K562 (cell line): ENCODE results near the gene KCND2. TPM values are rescaled to one million over a fixed set of nuclear protein-coding genes. Genes with fewer than 3 reads are reported as not detected.

Experiments used
- ATAC-seq: fragments of 200-7000 bp; cut with Tn5 transposase; 3 replicates; pipeline ENCODE4 v1.9.1; 2020; ENCODE audit warnings: moderate library complexity
- BruUV-seq: library from RNA; stranded (reverse); fragments of 400-500 nt; replicated peaks from 2 replicates; lab custom pipeline; 2021; lab: Mats Ljungman, UMichigan
- CTCF ChIA-PET: fragments of 300-600 bp; formaldehyde crosslinking; extraction: SDS; loops from one replicate; lab custom pipeline; 2021; ENCODE audit warnings: low intra/inter-chr PET ratio; lab: Yijun Ruan, JAX
- POLR2A ChIA-PET: fragments of 300-600, 350-650 bp; sonication (Branson Sonifier 250); formaldehyde crosslinking; extraction: SDS; loops from one replicate; lab custom pipeline; 2021; ENCODE audit warnings: antibody characterized with exemption, inconsistent platforms; lab: Yijun Ruan, JAX
- DNase-seq, 4 experiments: peaks; one replicate each; pipeline versions ENCODE4 v3.0.0 to v3.0.0-alpha.2; 2011 to 2018; ENCODE audit warnings: low spot score in 3 of 4, mixed read lengths in 3 of 4; ENCODE audit errors: extremely low read depth in 1 of 4
- FAIRE-seq: peaks from 2 replicates; lab custom pipeline; 2011; peaks lifted over from hg19 to GRCh38; lab: Jason Lieb, UNC
- H2AFZ ChIP-seq: 2 replicates; pipeline ENCODE4 v1.6.0; 2011; ENCODE audit warnings: low read depth, low read length, control low read depth, inconsistent platforms
- H3K27ac ChIP-seq: fragments of 200-600 bp; 3 replicates; pipeline ENCODE4 v1.8.0; 2011; ENCODE audit warnings: low read depth, mild to moderate bottlenecking, control low read depth, inconsistent platforms, low read length, moderate library complexity, mixed read lengths; ENCODE audit errors: extremely low read depth
- H3K27me3 ChIP-seq, 2 experiments: fragments of 300-600 bp in 1 of 2; 2 replicates in 1 of 2; 3 replicates in 1 of 2; pipeline versions ENCODE4 v1.6.0 to v1.8.0; 2011; ENCODE audit warnings: inconsistent platforms in 2 of 2, low read length in 2 of 2, mild to moderate bottlenecking in 1 of 2, mixed read lengths in 1 of 2, moderate library complexity in 1 of 2; ENCODE audit not compliant: control insufficient read depth in 2 of 2, insufficient read depth in 2 of 2
- H3K36me3 ChIP-seq: fragments of 300-600 bp; 3 replicates; pipeline ENCODE4 v1.8.0; 2011; ENCODE audit warnings: mild to moderate bottlenecking, low read length, inconsistent platforms; ENCODE audit not compliant: control insufficient read depth, insufficient read depth
- H3K4me1 ChIP-seq, 2 experiments: fragments of 200-600 bp in 1 of 2; replicated peaks in 1 of 2; 2 replicates in 1 of 2; 3 replicates in 1 of 2; pipeline versions ENCODE4 v1.5.1 to v1.8.0; 2011; ENCODE audit warnings: inconsistent platforms in 2 of 2, low read length in 2 of 2, mild to moderate bottlenecking in 1 of 2, mixed read lengths in 1 of 2, moderate library complexity in 1 of 2; ENCODE audit not compliant: control insufficient read depth in 2 of 2, insufficient read depth in 2 of 2
- H3K4me2 ChIP-seq: 2 replicates; pipeline ENCODE4 v1.6.1; 2011; ENCODE audit warnings: low read length, control low read depth, inconsistent platforms, mixed read lengths; ENCODE audit not compliant: insufficient read depth
- H3K4me3 ChIP-seq: fragments of 200-600 bp; sonication (generic), shearing (Covaris generic); 2 replicates; pipeline ENCODE4 v1.5.1; 2016; ENCODE audit warnings: control low read depth, inconsistent platforms
- H3K79me2 ChIP-seq: fragments of 200-600 bp; 3 replicates; pipeline ENCODE4 v1.8.0; 2011; ENCODE audit warnings: low read length, inconsistent platforms; ENCODE audit not compliant: control insufficient read depth, insufficient read depth
- H3K9ac ChIP-seq, 2 experiments: 2 replicates each; pipeline versions ENCODE4 v1.6.0 to v1.6.1; 2011; ENCODE audit warnings: low read depth in 2 of 2, low read length in 2 of 2, control low read depth in 1 of 2, inconsistent platforms in 1 of 2, mild to moderate bottlenecking in 1 of 2, mixed read lengths in 1 of 2; ENCODE audit not compliant: insufficient read depth in 1 of 2
- H3K9me1 ChIP-seq: one replicate; pipeline ENCODE4 v1.6.0; 2011; ENCODE audit warnings: inconsistent platforms, mild to moderate bottlenecking, low read length, moderate library complexity; ENCODE audit not compliant: control insufficient read depth, insufficient read depth
- H3K9me3 ChIP-seq: replicated peaks from 2 replicates; pipeline ENCODE4 v1.5.1; 2011; ENCODE audit warnings: low read depth, low read length, inconsistent platforms; ENCODE audit not compliant: control insufficient read depth, insufficient read depth
- H4K20me1 ChIP-seq: replicated peaks from 2 replicates; pipeline ENCODE4 v1.6.1; 2011; ENCODE audit warnings: low read length, inconsistent platforms, mixed read lengths; ENCODE audit not compliant: control insufficient read depth, insufficient read depth
- CC2D1A ChIP-seq: fragments of 450-650 bp; IDR thresholded peaks from 2 replicates; pipeline ENCODE4 v1.6.1; 2017; ENCODE audit warnings: mild to moderate bottlenecking
- DEAF1 ChIP-seq: fragments of 450-650 bp; formaldehyde crosslinking; IDR thresholded peaks from 2 replicates; pipeline ENCODE4 v1.4.0; 2020; ENCODE audit warnings: mild to moderate bottlenecking, moderate library complexity
- EHMT2 ChIP-seq: fragments of 450-650 bp; IDR thresholded peaks from 2 replicates; pipeline ENCODE4 v1.6.1; 2018; ENCODE audit warnings: antibody characterized with exemption
- HEY1 ChIP-seq: fragments of 250-450 bp; sonication (Bioruptor Pico); IDR thresholded peaks from 2 replicates; pipeline ENCODE4 v1.5.0; 2020; ENCODE audit warnings: mild to moderate bottlenecking, moderate library complexity, borderline replicate concordance
- NFE2 ChIP-seq: IDR thresholded peaks from 2 replicates; pipeline ENCODE4 v1.6.1; 2014; ENCODE audit warnings: antibody characterized with exemption, low read depth
- PCBP2 ChIP-seq: fragments of 200-400 bp; formaldehyde crosslinking; IDR thresholded peaks from 2 replicates; pipeline ENCODE4 v1.6.1; 2018; ENCODE audit warnings: low read length, low read depth, mild to moderate bottlenecking, moderate library complexity; ENCODE audit not compliant: poor library complexity, severe bottlenecking
- RFX7 ChIP-seq: fragments of 250-450 bp; sonication (Bioruptor Pico); IDR thresholded peaks from 2 replicates; pipeline ENCODE4 v1.5.1; 2021; ENCODE audit warnings: mild to moderate bottlenecking
- ZNF23 ChIP-seq: fragments of 250-450 bp; sonication (Bioruptor Pico); IDR thresholded peaks from 2 replicates; pipeline ENCODE4 v1.4.0; 2020; ENCODE audit warnings: mild to moderate bottlenecking
- ZNF655 ChIP-seq: fragments of 250-450 bp; sonication (Bioruptor Pico); IDR thresholded peaks from 2 replicates; pipeline ENCODE4 v1.5.0; 2021
- WGBS: fragments of 100-300 bp; shearing (Covaris generic); methylation state at CpG from one replicate; pipeline ENCODE4 v1.1.6; 2016; ENCODE audit warnings: low coverage, mixed read lengths; ENCODE audit not compliant: insufficient coverage; ENCODE audit errors: missing lambda C conversion rate; 5-methylcytosine and 5-hydroxymethylcytosine counted together
- in situ Hi-C: fragments of 300-500 bp; cut with MboI; formaldehyde crosslinking; loops from 4 replicates; pipeline ENCODE4 v1.15.0; 2018; ENCODE audit warnings: inconsistent platforms, mixed read lengths
- intact Hi-C: fragments of 100-400 bp; cut with micrococcal nuclease; formaldehyde crosslinking; loops from 2 replicates; pipeline ENCODE4 v1.14.2; 2022
- polyA plus RNA-seq, 8 experiments: library from polyadenylated mRNA; depleted of rRNA in 4 of 8; stranded (reverse) in 5 of 8; unstranded in 3 of 8; fragments of >200 nt; fragmentation: Nextera tagmentation in 2 of 8; fragmentation: Illumina TruSeq in 1 of 8; extraction: Ambion mirVana in 2 of 8; extraction: Trizol in 1 of 8; gene quantifications; 2 replicates each; pipeline versions ENCODE4 v1.2.1 to v1.2.3, GENCODE V29; 2011 to 2014; ENCODE audit warnings: inconsistent platforms in 1 of 8, missing spikeins in 1 of 8
- total RNA-seq, 7 experiments: library from RNA; depleted of rRNA in 6 of 7; stranded (reverse); fragments of >200 nt in 6 of 7; fragmentation: Illumina TruSeq in 2 of 7; extraction: Trizol in 2 of 7; gene quantifications; 2 replicates each; pipeline versions ENCODE4 v1.2.1 to v1.2.3, GENCODE V29; 2011 to 2021; ENCODE audit warnings: low replicate concordance in 1 of 7
- TF ChIP-seq, protein P1 (sequence below): fragments of 450-650 bp; IDR thresholded peaks from 2 replicates; pipeline ENCODE4 v1.6.1; 2014; ENCODE audit warnings: low read depth, mild to moderate bottlenecking, moderate library complexity, borderline replicate concordance
- TF ChIP-seq, protein P2 (sequence below): fragments of 450-650 bp; formaldehyde crosslinking; IDR thresholded peaks from 2 replicates; pipeline ENCODE4 v1.4.0; 2022; ENCODE audit warnings: missing genetic modification characterization
- TF ChIP-seq, protein P3 (sequence below): fragments of 250-450 bp; sonication (Bioruptor Pico); IDR thresholded peaks from 2 replicates; pipeline ENCODE4 v1.5.0; 2021; ENCODE audit warnings: mild to moderate bottlenecking, moderate library complexity

Gene KCND2
- total and polyA plus RNA-seq, 9 of the 15 experiments (the other 6 are each of a cell fraction or from before 2014, with no cell fraction given): 0.03 to 0.12 TPM; not detected in 7

DNA sequence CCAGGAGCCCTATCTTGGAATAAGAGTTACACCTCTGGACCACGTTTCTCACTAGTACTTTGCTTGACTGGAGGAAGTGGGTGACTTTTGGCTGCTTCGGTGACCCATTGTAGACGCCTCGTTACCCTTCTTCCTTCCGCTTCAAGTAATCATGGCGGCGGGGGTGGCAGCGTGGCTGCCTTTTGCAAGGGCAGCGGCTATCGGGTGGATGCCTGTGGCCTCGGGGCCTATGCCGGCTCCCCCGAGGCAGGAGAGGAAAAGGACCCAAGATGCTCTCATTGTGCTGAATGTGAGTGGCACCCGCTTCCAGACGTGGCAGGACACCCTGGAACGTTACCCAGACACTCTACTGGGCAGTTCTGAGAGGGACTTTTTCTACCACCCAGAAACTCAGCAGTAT is 1.5 kb downstream of the KCND2 start (continued):
- TF ChIP-seq, protein P1, sequence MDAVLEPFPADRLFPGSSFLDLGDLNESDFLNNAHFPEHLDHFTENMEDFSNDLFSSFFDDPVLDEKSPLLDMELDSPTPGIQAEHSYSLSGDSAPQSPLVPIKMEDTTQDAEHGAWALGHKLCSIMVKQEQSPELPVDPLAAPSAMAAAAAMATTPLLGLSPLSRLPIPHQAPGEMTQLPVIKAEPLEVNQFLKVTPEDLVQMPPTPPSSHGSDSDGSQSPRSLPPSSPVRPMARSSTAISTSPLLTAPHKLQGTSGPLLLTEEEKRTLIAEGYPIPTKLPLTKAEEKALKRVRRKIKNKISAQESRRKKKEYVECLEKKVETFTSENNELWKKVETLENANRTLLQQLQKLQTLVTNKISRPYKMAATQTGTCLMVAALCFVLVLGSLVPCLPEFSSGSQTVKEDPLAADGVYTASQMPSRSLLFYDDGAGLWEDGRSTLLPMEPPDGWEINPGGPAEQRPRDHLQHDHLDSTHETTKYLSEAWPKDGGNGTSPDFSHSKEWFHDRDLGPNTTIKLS: no peak
- TF ChIP-seq, protein P2, sequence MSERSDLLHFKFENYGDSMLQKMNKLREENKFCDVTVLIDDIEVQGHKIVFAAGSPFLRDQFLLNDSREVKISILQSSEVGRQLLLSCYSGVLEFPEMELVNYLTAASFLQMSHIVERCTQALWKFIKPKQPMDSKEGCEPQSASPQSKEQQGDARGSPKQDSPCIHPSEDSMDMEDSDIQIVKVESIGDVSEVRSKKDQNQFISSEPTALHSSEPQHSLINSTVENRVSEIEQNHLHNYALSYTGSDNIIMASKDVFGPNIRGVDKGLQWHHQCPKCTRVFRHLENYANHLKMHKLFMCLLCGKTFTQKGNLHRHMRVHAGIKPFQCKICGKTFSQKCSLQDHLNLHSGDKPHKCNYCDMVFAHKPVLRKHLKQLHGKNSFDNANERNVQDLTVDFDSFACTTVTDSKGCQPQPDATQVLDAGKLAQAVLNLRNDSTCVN (CRISPR knock-in tag): no peak
- no peak for TF ChIP-seq HEY1 (CRISPR knock-in tag)
- TF ChIP-seq RFX7 (CRISPR knock-in tag): no peak
- no peak for TF ChIP-seq ZNF655 (CRISPR knock-in tag)

DNA sequence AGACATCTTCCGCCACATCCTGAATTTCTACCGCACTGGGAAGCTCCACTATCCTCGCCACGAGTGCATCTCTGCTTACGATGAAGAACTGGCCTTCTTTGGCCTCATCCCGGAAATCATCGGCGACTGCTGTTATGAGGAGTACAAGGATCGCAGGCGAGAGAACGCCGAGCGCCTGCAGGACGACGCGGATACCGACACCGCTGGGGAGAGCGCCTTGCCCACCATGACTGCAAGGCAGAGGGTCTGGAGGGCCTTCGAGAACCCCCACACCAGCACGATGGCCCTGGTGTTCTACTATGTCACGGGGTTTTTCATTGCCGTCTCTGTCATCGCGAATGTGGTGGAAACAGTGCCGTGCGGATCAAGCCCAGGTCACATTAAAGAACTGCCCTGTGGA is 1.9 kb downstream of the KCND2 start:
- intact Hi-C loops: loop anchor here (5.0 to 10.0 kb wide), 3 partner anchors 282 to 450 kb away; no protein-coding TSS in a partner anchor
- DNase-seq (no peak), ATAC-seq (no peak), FAIRE-seq (no peak)
- 28% methylated on average over 27 of the region's 27 CpGs for WGBS
- H4K20me1 ChIP-seq: no peaks in the 10 kb centered on the region
- H2AFZ ChIP-seq: no peak overlapping the region; the same call in 1 of the 2 replicates
- POLR2A ChIA-PET: no interaction called here
- BruUV-seq: no TSS peak
- no peaks in the 10 kb centered on the region for H3K79me2 ChIP-seq
- no peak overlapping the region for H3K9ac ChIP-seq
- H3K4me2 ChIP-seq: no peak overlapping the region
- no peak overlapping the region for H3K27ac ChIP-seq
- no peaks in the 10 kb centered on the region for H3K36me3 ChIP-seq
- peaks cover 8 to 13% of the 10 kb centered on the region in 2 experiments; a peak in 3 of 5 replicates for H3K27me3 ChIP-seq
- H3K9me1 ChIP-seq: no peaks in the 10 kb centered on the region
- in situ Hi-C loops: no loop called here
- no peak overlapping the region for H3K4me3 ChIP-seq
- H3K4me1 ChIP-seq: peaks cover 0 to 12% of the 10 kb centered on the region in 2 experiments; a peak in 2 of 5 replicates
- H3K9me3 ChIP-seq: no peaks in the 10 kb centered on the region
- CTCF ChIA-PET: no interaction called here
- TF ChIP-seq PCBP2: no peak
- no peak for TF ChIP-seq NFE2
- no peak for TF ChIP-seq EHMT2
- TF ChIP-seq, protein P3, sequence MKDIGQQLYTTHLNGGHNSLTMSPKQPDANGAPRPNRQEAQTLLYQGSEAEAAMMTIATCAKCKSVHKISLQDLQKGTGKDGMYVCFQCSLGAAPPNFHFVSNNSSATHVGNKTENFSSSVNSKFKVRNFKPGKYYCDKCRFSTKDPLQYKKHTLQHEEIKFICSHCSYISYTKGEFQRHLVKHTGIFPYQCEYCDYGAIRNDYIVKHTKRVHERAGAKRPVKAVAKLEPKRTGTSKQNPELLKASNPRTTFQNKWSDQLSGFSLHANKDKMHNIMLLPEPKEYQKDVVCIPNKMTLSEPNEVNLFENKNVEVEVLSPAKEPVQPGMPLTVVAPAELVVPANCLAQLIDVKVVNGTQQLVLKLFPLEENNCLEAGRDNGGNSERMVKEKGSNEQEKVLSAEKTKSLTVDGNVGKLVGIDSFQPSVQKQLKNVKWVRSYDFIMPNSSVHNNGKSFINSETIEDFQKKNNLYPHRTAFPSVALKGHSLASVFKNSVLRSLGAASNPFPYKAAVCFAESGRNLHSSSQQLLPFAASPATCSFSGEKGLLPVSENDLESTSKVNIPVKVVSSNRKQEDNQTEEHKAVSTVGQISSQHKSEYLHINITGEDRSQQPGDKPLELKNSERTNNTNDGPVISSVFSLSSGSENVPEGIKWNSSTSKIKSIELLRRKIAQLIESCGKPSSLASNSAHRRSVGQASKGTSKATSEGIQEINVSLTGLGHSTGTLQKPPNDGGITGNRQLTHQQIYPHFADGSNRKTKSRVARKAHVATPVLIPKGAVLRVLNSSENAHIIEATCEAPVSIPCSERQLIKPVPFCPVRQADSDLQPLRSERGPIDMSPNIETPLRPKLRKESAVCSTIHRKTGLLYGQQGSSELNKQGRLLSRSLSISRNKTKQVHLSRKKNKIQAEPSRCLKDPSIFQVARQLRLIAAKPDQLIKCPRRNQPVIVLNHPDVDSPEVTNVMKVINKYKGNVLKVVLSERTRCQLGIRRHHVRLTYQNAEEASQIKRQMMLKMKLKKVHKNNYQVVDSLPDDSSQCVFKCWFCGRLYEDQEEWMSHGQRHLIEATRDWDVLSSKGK (CRISPR knock-in tag): no peak
- TF ChIP-seq DEAF1 (CRISPR knock-in tag): no peak
- TF ChIP-seq ZNF23 (CRISPR knock-in tag): no peak
- no peak for TF ChIP-seq CC2D1A
